ENCODE data around the gene PSMC3IP. TPM values are rescaled to one million over a fixed set of nuclear protein-coding genes. Genes with fewer than 3 reads are reported as not detected.

Gene PSMC3IP
- total and polyA plus RNA-seq, 2 donors from 2014 or later, result 3.6 to 5.8 TPM

DNA sequence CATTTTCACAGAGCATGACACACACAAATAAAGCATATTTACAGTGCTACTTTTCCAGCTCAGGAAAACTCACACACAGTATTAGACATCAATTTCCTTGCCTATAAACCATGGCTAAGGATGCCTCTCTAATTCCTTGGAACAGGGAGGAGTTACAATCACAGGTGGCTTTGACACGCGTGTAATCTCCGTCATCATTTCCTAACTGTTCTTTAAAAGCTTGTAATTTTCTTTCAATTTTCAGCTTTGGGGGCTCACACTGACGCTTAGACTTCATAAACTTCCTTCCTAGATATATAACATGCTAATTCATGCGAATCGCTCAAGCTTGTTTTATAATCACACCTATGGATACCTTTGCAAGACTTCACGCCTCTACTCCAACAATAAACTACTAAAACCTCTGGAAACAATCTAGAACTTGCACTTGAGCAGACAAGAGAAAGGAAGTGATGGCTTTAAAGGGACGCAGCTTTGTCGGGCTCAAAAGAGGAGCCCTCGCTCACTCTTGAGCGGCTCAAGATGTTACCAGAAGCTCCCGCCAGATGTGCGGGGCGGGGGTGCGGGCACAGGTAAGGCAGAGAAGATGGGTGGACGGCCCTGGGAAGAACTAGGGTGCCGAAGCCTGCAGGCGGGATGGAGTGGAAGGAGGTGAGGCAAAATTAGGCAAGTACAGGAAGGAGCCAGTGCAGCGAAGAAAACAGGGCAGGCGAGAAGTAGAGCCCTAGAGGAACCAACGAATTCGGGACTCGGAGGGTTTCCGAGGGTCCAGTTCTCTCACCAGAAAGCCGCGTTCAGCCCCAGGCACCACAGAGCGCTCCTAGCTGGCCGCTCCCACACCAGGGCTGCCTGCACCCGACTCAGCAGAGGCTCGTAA is 31.0 kb upstream of the PSMC3IP start:
- intact Hi-C loops (cut with DNase I), result no loop called here
- TF ChIP-seq, protein P1, sequence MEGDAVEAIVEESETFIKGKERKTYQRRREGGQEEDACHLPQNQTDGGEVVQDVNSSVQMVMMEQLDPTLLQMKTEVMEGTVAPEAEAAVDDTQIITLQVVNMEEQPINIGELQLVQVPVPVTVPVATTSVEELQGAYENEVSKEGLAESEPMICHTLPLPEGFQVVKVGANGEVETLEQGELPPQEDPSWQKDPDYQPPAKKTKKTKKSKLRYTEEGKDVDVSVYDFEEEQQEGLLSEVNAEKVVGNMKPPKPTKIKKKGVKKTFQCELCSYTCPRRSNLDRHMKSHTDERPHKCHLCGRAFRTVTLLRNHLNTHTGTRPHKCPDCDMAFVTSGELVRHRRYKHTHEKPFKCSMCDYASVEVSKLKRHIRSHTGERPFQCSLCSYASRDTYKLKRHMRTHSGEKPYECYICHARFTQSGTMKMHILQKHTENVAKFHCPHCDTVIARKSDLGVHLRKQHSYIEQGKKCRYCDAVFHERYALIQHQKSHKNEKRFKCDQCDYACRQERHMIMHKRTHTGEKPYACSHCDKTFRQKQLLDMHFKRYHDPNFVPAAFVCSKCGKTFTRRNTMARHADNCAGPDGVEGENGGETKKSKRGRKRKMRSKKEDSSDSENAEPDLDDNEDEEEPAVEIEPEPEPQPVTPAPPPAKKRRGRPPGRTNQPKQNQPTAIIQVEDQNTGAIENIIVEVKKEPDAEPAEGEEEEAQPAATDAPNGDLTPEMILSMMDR (IDR thresholded peaks at IDR 0.05; ENCODE audit: borderline replicate concordance, extremely low read depth, insufficient read depth), result no peak
- Histone ChIP-seq H3K4me3 (ENCODE audit: low read length in 3 of 3) (peak overlapping the region; percentile 93 to 97 (median 94)), H3K9me3 (ENCODE audit: control insufficient read depth in 2 of 3, insufficient read depth in 1 of 3, low read length in 3 of 3) (no peaks in the 10 kb centered on the region), H3K27me3 (ENCODE audit: control insufficient read depth, insufficient read depth, low read length) (no peaks in the 10 kb centered on the region), H3K27ac (ENCODE audit: low read depth in 2 of 2, low read length in 2 of 2) (peak overlapping the region; percentile 89 to 95), H3K4me1 (ENCODE audit: control insufficient read depth in 2 of 3, insufficient read depth in 2 of 3, low read depth in 1 of 3, low read length in 3 of 3) (peaks cover 0 to 9% (median 6%) of the 10 kb centered on the region in 3 donors), H3K36me3 (ENCODE audit: control insufficient read depth in 2 of 3, insufficient read depth in 3 of 3, low read length in 3 of 3) (peaks cover 2 to 14% (median 8%) of the 10 kb centered on the region in 3 donors), H3K9ac (ENCODE audit: low read length in 3 of 3) (peak overlapping the region; percentile 78 to 98 (median 82))
- FAIRE-seq (no peak), DNase-seq (peak in 2 of 5 donors; percentile 42 to 73)

GRCh38 chr17:42607769-42608168 is 30.2 kb upstream of the PSMC3IP start:
- Histone ChIP-seq H3K27me3 (ENCODE audit: control insufficient read depth, insufficient read depth, low read length) (no peaks in the 10 kb centered on the region), H3K36me3 (ENCODE audit: control insufficient read depth in 2 of 3, insufficient read depth in 3 of 3, low read length in 3 of 3) (peaks cover 0 to 10% (median 8%) of the 10 kb centered on the region in 3 donors), H3K9me3 (ENCODE audit: control insufficient read depth in 2 of 3, insufficient read depth in 1 of 3, low read length in 3 of 3) (no peaks in the 10 kb centered on the region), H3K4me1 (ENCODE audit: control insufficient read depth in 2 of 3, insufficient read depth in 2 of 3, low read depth in 1 of 3, low read length in 3 of 3) (peaks cover 0 to 9% (median 6%) of the 10 kb centered on the region in 3 donors), H3K27ac (ENCODE audit: low read depth in 2 of 2, low read length in 2 of 2) (no peak overlapping the region), H3K4me3 (ENCODE audit: low read length in 3 of 3) (peak overlapping the region in 2 of 3 donors; percentile 93 to 97), H3K9ac (ENCODE audit: low read length in 3 of 3) (peak overlapping the region in 2 of 3 donors; percentile 78 to 98)
- intact Hi-C loops (cut with DNase I), result no loop called here
- FAIRE-seq (no peak), DNase-seq (no peak)
- TF ChIP-seq, protein P1 (IDR thresholded peaks at IDR 0.05; ENCODE audit: borderline replicate concordance, extremely low read depth, insufficient read depth), result no peak

DNA sequence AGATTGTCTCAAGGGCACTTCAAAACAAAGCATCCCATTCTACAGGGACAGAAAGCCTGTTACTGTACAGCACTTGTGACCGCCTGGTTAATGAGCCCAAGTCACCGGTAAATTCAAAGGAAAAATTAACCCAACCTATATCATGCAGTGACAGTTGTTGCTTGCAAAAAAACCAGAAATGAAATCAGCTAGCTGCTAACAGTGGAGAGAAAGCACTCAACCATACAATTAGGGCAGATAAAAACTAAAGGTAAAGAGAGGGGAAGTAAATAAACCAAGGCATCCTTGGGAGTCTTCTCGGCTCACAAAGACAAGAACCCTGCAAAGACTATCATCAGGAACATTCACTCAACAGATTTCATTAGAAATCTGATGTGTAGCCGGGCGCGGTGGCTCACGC is 25.8 kb upstream of the PSMC3IP start:
- Histone ChIP-seq H3K4me3 (ENCODE audit: low read length in 3 of 3) (no peak overlapping the region), H3K36me3 (ENCODE audit: control insufficient read depth in 2 of 3, insufficient read depth in 3 of 3, low read length in 3 of 3) (no peaks in the 10 kb centered on the region), H3K4me1 (ENCODE audit: control insufficient read depth in 2 of 3, insufficient read depth in 2 of 3, low read depth in 1 of 3, low read length in 3 of 3) (peaks cover 0 to 7% (median 6%) of the 10 kb centered on the region in 3 donors), H3K9ac (ENCODE audit: low read length in 3 of 3) (no peak overlapping the region), H3K27ac (ENCODE audit: low read depth in 2 of 2, low read length in 2 of 2) (no peak overlapping the region), H3K27me3 (ENCODE audit: control insufficient read depth, insufficient read depth, low read length) (no peaks in the 10 kb centered on the region), H3K9me3 (ENCODE audit: control insufficient read depth in 2 of 3, insufficient read depth in 1 of 3, low read length in 3 of 3) (no peaks in the 10 kb centered on the region)
- intact Hi-C loops (cut with DNase I), result no loop called here
- no peak for FAIRE-seq
- no peak for DNase-seq
- TF ChIP-seq, protein P1 (IDR thresholded peaks at IDR 0.05; ENCODE audit: borderline replicate concordance, extremely low read depth, insufficient read depth), result no peak

Data from kidney (tissue), 14 donors.